ENCODE measurements around the gene ERVK3-1.
"Not testable (repeated sequence)": the region's sequence is repeated elsewhere in the genome, so short reads cannot be mapped to it uniquely, and the experiment has no call there.

Gene ERVK3-1

GRCh38 chr19:58346961-58347929 is 42.1 kb downstream of the ERVK3-1 start:
- peak; percentile 33 to 56 for DNase-seq

- not testable (repeated sequence) for DNase-seq
Observed at GRCh38 chr19:58348080-58348479, 42.9 kb downstream of the ERVK3-1 start.

GRCh38 chr19:58349590-58349989 is 44.4 kb downstream of the ERVK3-1 start:
- DNase-seq: no peak

GRCh38 chr19:58350001-58350861 is 45.1 kb downstream of the ERVK3-1 start:
- no peak for DNase-seq

- DNase-seq: no peak
Observed at GRCh38 chr19:58350871-58351557, 45.8 kb downstream of the ERVK3-1 start.

- no peak for DNase-seq
Observed at GRCh38 chr19:58351558-58351878, 46.3 kb downstream of the ERVK3-1 start.

GRCh38 chr19:58351990-58352755 is 47.0 kb downstream of the ERVK3-1 start:
- no peak for DNase-seq

- DNase-seq: no peak
Observed at GRCh38 chr19:58352760-58353671, 47.8 kb downstream of the ERVK3-1 start, which contains the start of gene A1BG. A1BG (minus strand) TSS chr19:58353492; CDS start chr19:58353437, 55 bp downstream.

GRCh38 chr19:58353717-58354477 is 48.7 kb downstream of the ERVK3-1 start:
- no peak for DNase-seq

GRCh38 chr19:58354478-58355030 is 49.4 kb downstream of the ERVK3-1 start:
- no peak for DNase-seq

- no peak for DNase-seq
Observed at GRCh38 chr19:58355215-58355796, 50.1 kb downstream of the ERVK3-1 start.

- no peak for DNase-seq
Observed at GRCh38 chr19:58355908-58356765, 51.0 kb downstream of the ERVK3-1 start.

GRCh38 chr19:58356766-58357480 is 51.7 kb downstream of the ERVK3-1 start:
- DNase-seq: no peak

- DNase-seq: no peak
Observed at GRCh38 chr19:58357481-58358145, 52.4 kb downstream of the ERVK3-1 start.

GRCh38 chr19:58361900-58362271 is 56.7 kb downstream of the ERVK3-1 start:
- peak in 1 of 2 experiments; percentile 33 for DNase-seq

- DNase-seq: peak; percentile 94 to 97
Observed at GRCh38 chr19:58362272-58362994, 57.3 kb downstream of the ERVK3-1 start, which contains the start of gene ZNF497. ZNF497 (minus strand) TSS chr19:58362751; CDS start chr19:58357635, 5,116 bp downstream.

Data from NCI-H187 (cell line).